Right ventricle myocardium superior (tissue), 1 donor: Measurements from ENCODE around the gene EHMT1. TPM values are rescaled to one million over a fixed set of nuclear protein-coding genes. Genes with fewer than 3 reads are reported as not detected.
"Not testable (repeated sequence)": the region's sequence is repeated elsewhere in the genome, so short reads cannot be mapped to it uniquely, and the experiment has no call there.

Experiments
- ATAC-seq: fragments of 200-7000 bp; cut with Tn5 transposase; one replicate; pipeline ENCODE4 v1.9.1; 2020; ENCODE audit warnings: mild to moderate bottlenecking; ENCODE audit not compliant: poor library complexity
- DNase-seq: peaks from one replicate; pipeline ENCODE4 v3.0.0-alpha.2; 2020
- intact Hi-C: fragments of 100-400 bp; cut with DNase I; formaldehyde crosslinking; loops from one replicate; pipeline ENCODE4 v1.11.2; 2022
- total RNA-seq: library from RNA; stranded (reverse); fragmentation: NEBNext Ultra II Directional; extraction: Animal tissue kit (Norgen Biotek cat#: 25700); gene quantifications from one replicate; pipeline ENCODE4 v1.2.1, GENCODE V29; 2021
- donor health status: DM: no; HTN: yes; CAD: no; lungs with severe emphysema.

EHMT1 gene
- total RNA-seq, 1 donor from 2014 or later: 31.2 TPM

- no peak for DNase-seq
- intact Hi-C loops: no loop called here
Measured at GRCh38 chr9:137612741-137613142, 6.1 kb upstream of the EHMT1 start.

GRCh38 chr9:137613259-137613658 is 5.5 kb upstream of the EHMT1 start:
- intact Hi-C loops: no loop called here
- DNase-seq (peak; percentile 23), ATAC-seq (no peak)

More at GRCh38 chr9:137612741-137613142, 6.1 kb upstream of the EHMT1 start:
- ATAC-seq: peak; percentile 3

GRCh38 chr9:137613738-137614523 is 4.9 kb upstream of the EHMT1 start:
- intact Hi-C loops: no loop called here
- ATAC-seq (no peak), DNase-seq (peak; percentile 31)

- no peak for ATAC-seq
- intact Hi-C loops: no loop called here
- peak; percentile 33 for DNase-seq
Measured at GRCh38 chr9:137614631-137615386, 4.0 kb upstream of the EHMT1 start.

- intact Hi-C loops: no loop called here
Measured at GRCh38 chr9:137615387-137615871, 3.4 kb upstream of the EHMT1 start.

GRCh38 chr9:137619240-137620047 is 639 bp downstream of the EHMT1 start:
- intact Hi-C loops: no loop called here
- DNase-seq (peak; percentile 50), ATAC-seq (no peak)

More at GRCh38 chr9:137615387-137615871, 3.4 kb upstream of the EHMT1 start:
- ATAC-seq: no peak
- peak; percentile 40 for DNase-seq

- intact Hi-C loops: no loop called here
- ATAC-seq (no peak), DNase-seq (no peak)
Measured at GRCh38 chr9:137620048-137620405, 1.2 kb downstream of the EHMT1 start.

- intact Hi-C loops: no loop called here
Measured at GRCh38 chr9:137620581-137620980, 1.8 kb downstream of the EHMT1 start.

GRCh38 chr9:137621131-137621757 is 2.4 kb downstream of the EHMT1 start:
- intact Hi-C loops: no loop called here
- ATAC-seq (no peak), DNase-seq (no peak)

More at GRCh38 chr9:137620581-137620980, 1.8 kb downstream of the EHMT1 start:
- no peak for ATAC-seq
- peak; percentile 1 for DNase-seq

- DNase-seq, intact Hi-C loops, ATAC-seq: not testable (repeated sequence)
Measured at GRCh38 chr9:137622211-137622610, 3.4 kb downstream of the EHMT1 start.

- intact Hi-C loops: no loop called here
- ATAC-seq (no peak), DNase-seq (no peak)
Measured at GRCh38 chr9:137626464-137626863, 7.7 kb downstream of the EHMT1 start.

- ATAC-seq, intact Hi-C loops, DNase-seq: not testable (repeated sequence)
Measured at GRCh38 chr9:137627406-137627805, 8.6 kb downstream of the EHMT1 start.

- ATAC-seq: no peak
- no peak for DNase-seq
- intact Hi-C loops: no loop called here
Measured at GRCh38 chr9:137630126-137630525, 11.3 kb downstream of the EHMT1 start.

- ATAC-seq: no peak
- DNase-seq: no peak
- intact Hi-C loops: no loop called here
Measured at GRCh38 chr9:137630679-137631078, 11.9 kb downstream of the EHMT1 start.

GRCh38 chr9:137631345-137632229 is 12.8 kb downstream of the EHMT1 start:
- intact Hi-C loops: no loop called here
- DNase-seq: no peak
- no peak for ATAC-seq

GRCh38 chr9:137632230-137633161 is 13.7 kb downstream of the EHMT1 start:
- ATAC-seq: peak; percentile 59
- intact Hi-C loops: no loop called here

GRCh38 chr9:137634016-137634415 is 15.2 kb downstream of the EHMT1 start:
- intact Hi-C loops: no loop called here
- ATAC-seq (no peak), DNase-seq (no peak)

More at GRCh38 chr9:137632230-137633161, 13.7 kb downstream of the EHMT1 start:
- DNase-seq: no peak
